ENCODE data around the gene LRRC8E.

The LRRC8E gene

DNA sequence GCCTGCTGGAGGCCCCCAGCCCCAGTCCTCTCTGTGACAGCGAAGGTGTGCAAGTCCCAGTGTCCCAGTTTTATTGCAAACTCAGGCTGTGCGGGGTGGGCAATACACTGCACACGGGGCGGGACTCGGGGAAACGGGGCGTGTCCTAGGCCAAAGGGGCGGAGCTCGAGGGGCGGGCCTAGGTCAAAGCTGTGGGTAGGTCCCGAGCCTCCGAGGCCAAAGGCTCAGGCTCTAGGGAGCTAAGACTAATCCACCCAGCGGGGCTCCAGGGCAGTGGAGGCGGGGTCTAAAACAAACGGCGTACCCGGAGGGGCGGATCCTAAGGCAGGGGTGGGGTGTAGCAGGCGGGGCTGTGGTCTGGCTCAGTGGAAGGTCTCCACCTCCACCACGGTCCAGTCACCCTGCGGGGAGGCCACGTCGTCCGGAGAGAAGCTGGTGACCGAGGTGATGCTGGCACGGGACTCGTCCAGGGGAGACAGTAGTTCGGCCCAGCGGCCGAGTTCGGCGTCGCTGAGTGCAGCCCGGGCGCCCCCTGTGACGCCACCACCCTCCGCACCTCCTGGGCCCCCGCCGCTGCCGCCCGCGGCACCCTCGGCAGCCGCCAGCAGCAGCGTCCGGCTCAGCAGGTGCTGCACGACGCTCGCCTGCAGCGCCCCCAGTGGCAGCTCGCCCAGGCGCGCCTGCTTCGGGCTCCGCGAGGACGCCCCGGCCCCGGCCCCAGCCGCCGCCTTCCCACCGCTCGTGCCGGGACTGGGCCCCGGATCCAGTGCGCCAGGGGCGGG is 19.4 kb upstream of the LRRC8E start:
- DNase-seq, result peak; percentile 73

DNA sequence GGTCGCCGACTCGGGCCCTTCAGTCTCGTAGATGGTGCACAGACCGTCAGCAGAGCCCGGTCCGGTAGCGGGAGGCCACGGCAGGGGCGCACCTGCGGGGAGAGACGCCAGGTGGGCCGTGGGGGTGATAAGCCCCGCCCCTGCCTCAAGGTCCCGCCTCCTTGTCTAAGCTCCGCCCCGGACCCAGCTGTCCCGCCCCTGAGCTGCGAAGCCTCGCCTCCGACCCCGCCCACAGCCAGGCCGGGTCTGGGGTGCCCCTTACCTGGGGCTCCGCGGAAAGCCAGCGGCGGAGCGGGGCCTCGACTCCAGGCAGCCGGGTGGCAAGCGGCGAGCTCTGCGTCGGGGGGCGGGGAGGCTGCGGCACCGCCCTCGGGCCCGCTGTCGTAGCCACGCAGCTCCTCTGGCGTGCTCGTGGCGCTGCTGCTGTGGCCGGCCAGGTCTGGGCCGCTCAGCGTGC is 18.8 kb upstream of the LRRC8E start:
- DNase-seq, result peak; percentile 78

DNA sequence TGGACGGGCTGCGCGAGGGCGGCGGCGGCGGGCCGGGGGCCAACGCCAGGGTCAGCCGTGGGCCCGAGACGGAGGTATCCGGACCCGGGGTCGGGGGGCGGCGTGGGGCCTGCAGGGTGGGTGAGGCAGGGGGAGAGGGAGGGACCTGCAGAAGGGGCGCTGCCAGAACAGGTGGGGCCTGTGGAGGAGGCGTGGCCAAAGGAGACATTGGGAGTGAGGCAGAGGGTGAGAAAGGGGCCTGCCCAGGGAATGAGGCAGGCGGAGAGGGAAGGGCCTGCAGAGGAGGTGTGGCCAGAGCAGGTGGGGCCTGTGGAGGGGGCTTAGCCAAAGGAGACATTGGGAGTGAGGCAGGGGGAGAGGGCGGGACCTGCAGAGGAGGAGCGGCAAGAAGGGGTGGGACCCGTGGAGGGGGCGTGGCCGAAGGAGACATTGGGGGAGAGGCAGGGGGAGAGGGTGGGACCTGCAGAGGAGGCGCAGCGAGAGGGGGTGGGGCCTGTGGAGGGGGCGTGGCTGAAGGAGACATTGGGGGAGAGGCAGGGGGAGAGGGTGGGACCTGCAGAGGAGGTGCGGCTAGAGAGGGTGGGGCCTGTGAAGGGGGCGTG is 18.3 kb upstream of the LRRC8E start:
- peak; percentile 36 for DNase-seq

DNA sequence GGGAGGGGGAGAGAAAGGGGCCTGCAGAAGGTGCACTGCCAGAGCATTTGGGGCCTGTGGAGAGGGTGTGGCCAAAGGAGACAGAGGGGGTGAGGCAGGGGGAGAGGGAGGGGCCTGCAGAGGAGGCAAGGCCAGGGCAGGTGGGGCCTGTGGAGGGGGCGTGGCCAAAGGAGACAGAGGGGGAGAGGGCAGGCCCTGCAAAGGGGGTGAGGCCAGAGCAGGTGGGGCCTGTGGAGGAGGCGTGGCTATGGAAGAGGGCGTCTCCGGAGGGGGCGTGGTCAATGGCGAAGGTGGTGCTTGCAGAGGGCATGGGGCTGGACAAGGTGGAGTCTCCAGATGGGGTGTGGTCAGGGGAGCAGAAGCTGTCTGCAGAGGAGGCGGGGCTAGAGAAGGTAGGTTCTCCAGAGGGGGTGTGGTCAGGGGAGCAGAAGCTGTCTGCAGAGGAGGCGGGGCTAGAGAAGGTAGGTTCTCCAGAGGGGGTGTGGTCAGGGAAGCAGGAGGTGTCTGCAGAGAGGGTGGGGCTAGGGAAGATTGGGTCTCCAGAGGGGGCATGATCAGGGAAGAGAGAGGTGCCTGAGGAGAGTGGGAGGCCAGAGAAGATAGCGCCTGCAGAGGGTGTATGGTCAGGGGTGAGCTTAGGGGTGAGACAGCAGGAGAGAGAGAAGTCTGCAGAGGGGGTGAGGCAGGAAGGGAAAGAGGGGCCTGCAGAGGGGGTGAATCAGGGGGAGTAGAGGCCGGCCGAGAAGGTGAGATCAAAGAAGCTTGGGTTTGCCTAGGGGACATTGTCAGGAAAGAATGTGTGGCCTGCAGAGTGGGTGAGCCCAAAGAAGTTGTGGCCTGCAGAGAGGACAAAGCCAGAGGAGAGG is 17.5 kb upstream of the LRRC8E start:
- no peak for DNase-seq

DNA sequence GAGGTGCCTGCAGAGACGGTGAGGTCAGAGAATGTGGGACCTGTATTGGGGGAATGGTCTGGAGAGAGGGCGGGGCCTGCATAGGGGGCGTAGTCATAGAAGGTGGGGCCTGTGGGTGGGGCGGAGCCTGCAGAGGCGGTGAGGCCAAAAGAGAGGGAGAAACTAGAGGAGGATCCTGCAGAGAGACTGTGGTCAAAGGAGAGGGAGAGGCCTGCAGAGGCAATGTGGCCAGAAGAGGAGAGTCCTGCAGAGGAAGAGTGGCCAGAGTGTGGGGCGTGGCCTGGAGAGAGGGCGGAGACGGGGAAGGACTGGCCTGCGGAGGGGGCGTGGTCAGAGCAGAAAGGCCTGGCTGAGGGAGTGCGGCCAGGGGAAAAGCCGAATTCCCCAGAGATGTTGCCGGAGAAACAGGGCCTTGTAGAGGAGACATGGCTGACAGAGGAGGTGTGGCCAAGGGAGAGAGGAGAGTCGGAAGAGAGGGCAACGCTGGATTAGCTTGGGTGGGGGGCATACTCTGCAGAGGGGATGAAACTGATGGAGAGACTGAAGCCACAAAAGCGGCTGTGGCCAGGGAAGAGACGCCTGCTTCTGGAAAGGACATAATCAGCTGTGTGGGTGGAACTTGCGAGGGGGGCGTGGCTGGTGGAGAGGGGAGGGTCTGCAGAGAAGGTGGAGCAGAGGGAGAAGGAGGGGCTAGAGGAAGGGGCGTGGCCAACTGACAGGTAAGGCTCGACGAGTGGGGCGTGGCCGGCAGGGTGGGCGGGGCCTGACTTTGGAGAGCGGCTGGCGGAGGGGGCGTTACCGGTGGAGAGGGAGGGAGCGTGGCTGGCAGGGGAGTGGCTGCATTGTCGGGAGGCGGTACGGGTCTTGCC is 16.6 kb upstream of the LRRC8E start:
- peak; percentile 65 for DNase-seq

DNA sequence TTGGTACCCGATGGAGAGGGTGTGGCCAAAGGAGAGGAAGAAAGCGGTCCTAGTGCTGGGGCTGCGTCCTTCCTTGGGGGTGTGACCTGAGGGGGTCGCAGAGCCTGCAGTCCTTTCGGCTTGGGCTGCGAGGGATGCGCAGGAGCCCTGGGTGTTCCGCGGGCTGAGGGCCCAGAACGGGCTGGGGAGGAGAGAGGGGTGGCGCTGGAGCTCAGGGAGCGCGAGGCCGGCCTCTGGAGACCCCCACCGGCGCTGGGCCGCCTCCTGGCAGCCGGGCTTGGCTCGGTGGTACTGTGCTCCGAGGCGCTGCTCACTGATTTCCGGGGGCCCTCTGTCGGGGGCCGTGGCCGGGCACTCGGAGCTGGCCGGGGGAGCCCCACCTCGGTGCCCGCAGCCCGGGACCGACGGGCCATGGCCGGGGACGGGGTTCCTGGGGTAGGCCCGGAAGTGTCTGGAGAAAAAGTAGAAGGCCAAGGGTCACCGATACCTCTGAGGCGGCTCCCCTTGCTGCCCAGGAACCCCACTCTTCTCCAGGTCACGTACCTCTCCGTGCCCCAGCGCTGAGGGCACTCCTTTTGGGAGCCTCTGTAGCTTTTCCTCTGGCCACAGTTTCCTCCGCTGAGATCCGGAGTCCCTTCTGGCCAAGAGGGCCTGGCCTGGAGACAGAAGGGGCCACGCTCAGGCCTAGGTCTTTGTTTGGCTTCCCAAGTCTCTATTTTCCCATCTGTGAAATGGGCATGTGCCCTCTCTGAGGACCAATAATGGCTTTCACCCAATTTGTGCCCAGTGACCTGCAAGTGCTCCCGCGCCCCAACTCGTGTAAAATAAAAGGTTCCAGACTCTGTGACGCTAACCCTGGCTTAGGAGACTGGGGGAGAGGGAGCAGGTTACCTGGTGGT is 15.8 kb upstream of the LRRC8E start:
- DNase-seq, result no peak

DNA sequence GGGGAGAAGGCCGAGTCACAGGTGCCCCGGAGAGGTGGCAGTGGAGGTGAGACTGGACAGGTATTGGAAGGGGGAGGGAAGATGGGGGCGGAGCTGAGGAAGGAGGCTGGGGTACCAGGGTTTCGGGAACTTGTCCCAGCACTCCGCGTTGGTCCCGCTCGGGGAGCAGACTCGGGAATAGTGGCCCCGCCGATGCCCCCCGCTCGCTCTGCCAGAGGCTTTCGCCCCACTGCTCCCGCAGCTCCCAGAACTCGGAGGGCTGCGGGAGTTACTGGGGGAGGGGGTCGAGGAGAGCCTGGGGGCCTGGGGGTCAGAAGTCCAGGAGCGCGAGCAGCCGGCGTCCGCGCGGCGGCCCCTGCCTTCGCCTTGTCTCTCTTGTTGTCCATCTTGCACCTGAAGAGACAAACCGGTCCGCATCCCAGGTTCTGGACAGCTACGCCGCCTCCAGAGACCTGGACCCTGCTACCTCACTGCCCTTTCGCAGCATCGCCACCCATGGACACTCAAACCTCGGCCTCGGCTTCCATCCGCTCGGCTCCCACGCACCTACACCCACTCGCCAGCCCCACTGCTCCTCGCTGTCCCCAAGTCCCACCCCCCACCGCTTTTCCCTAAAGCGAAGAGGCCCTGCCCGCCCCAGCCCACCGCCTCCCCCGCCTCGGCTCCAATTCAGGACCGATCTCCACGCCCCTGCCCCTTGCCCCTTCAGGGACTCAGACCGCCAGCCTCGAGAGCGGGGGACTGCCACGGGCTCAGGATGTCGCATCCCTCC is 14.8 kb upstream of the LRRC8E start:
- no peak for DNase-seq

DNA sequence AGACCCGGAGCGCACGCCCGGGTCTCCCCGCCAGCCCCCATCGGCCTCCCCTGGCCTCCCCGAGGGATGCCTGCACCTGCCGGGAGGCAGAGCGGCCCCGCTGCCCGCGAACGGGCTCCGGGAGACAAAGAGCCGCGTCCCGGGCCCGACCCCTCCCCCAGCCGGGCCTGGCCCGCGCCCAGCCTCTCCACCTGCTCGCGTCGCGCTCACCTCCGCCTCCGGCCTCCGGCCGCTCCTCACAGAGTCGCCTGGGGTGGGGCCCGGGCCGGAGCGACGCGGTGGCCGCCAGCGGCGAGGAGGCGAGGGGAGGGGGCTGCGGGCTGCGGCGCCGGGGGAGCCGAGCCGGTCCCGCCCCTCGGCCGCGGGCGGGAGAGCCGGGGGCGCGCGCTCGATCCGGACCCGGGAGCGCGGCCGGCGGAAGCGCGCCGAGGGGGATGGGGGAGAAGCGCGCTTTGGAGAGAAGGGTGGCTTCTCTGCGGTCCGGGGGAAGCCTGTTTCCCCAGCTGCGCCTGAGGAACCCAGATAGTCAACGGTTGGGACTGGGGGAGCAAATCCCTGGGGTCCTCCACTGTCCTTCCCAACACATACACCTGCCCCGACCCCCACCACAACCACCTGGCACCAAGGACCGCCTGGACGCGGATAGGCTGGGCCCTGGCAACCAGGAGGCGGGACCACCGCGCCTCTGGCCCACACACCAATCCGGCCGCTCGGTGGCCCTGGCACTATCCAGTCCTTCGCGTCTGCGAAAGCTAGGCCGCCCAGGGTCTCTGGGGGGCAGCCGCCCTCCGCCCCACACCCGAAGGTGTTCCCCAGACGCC is 14.0 kb upstream of the LRRC8E start, which contains the start of gene PRR36:
PRR36 (minus strand) TSS at position 315 of the 821 bp plus-strand sequence. CDS start 701 bp downstream, outside the sequence.
- DNase-seq, result no peak

DNA sequence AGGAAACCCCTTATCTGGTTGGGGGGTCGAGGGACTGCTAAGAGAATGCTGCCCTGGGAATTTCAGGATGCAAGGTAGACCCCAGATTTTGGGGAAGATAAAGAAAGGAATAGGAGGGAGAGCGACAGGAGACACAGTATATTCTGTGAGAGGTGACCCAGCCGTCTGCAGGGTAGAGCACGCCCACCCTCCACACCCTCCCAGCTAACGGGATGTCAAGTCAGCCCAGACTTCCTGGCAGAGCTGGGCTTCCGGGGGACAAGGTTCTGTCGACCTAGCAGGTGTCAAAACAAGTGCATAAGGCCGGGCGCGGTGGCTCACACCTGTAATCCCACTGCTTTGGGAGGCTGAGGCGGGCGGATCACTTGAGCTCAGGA is 13.4 kb upstream of the LRRC8E start:
- no peak for DNase-seq

DNA sequence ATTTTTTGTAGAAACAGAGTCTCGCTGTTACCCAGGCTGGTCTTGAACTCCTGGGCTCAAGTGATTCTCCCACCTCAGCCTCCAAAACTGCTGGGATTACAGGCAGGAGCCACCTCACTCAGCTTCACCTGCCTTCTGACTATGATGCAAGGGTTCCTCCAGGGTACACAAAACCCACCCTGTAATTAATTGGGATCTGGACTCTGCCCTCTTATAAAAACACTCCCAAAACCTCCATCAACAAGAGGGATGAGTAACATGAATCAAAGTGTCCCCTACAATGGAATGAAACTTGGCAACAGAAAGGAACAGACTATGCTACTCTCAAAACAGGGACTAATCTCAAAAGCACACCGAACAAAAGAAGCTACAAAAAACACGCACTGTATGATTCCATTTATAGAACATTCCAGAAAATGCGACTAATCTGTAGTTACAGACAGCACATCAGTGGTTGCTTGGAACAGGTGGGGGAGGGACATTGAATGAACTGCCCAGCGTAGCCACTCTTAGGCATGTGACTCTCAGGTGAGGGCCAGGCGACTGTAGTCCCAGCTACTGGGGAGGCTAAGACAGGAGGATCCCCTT is 11.0 kb upstream of the LRRC8E start:
- no peak for DNase-seq

DNA sequence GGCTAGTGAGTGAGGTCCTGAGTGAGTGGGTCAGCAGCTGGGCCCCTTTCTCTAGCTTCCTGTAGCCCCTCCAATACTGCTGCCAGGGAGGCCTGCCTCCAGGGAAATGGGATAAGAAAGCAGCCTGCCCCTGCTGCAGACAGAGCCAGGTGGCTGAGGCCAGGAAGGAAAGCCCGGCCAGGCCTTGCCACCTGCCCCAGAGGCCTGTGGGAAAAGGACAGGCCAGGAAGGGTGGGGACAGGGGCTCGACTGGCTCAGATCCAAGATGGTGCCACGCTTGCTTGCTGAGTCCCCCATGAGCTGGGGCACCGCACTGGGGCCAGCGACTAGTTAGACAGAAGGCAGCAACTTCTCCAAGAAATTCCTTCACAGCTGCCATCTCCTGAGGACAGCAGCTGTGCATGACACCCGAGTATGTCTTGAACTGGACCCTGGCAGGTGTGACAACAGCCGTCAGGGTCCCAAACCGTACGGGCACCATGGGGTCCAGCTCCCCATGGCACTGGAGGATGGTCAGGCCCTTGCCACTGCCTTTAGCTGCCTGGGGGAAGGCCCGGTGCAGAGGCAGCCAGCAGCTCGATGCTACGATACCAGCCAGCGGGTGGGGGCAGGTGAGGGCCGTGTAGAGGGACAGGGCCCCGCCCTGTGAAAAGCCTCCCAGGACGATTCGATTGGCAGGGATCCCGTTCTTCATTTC is 9.1 kb upstream of the LRRC8E start:
- no peak for DNase-seq

DNA sequence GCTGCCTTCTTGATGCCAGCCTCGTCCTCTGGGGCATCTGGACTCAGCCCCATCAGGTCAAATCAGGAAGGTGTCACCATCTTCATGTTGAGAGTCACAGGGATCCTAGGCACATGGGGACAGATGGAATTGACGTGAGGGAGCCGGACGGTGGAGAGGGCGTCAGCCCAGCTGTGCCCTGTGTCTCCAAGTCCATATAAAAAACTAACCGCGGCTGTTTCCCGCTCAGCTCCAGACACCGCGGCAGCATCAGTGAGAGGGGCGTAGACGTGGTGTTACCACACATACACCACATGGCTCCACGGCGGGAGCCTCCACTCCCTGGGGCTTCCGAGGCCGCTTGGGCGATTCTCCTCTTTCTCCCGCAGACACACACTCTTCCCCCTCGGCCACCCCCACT is 8.5 kb upstream of the LRRC8E start:
- DNase-seq, result no peak

DNA sequence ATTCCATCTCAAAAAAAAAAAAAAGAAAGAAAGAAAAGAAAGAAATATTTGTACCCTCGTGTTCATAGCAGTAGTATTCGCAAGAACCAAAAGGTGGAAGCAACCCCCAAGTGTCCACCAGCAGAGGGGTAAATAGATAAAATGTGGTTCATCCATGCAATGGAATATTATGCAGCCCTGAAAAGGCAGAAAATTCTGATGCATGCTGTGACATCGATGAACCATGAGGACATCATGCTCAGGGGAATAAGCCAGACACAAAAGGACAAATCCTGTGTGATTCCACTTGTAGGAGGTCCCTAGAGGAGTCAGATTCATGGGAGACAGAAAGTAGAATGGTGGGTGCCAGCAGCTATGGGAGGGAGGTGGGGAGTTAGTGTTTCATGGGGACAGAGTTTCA is 6.4 kb upstream of the LRRC8E start:
- no peak for DNase-seq

DNA sequence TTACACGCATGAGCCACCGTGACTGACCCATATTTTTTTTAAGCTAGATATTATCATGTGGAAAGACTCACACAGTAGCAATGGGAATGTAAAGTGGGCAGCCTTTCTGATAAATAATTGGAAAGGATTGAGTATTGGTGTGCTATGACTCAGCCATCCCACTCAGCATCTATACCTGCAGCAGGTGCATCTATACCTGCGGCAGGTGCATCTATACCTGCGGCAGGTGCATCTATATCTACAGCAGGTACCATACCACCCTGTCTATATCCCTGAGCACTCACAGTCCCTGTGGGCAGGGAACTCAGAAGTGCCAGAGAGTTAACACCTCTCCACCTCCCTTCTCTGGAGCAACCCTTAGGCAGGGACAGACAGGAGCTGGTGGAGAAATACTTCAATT is 5.2 kb upstream of the LRRC8E start:
- DNase-seq, result no peak

DNA sequence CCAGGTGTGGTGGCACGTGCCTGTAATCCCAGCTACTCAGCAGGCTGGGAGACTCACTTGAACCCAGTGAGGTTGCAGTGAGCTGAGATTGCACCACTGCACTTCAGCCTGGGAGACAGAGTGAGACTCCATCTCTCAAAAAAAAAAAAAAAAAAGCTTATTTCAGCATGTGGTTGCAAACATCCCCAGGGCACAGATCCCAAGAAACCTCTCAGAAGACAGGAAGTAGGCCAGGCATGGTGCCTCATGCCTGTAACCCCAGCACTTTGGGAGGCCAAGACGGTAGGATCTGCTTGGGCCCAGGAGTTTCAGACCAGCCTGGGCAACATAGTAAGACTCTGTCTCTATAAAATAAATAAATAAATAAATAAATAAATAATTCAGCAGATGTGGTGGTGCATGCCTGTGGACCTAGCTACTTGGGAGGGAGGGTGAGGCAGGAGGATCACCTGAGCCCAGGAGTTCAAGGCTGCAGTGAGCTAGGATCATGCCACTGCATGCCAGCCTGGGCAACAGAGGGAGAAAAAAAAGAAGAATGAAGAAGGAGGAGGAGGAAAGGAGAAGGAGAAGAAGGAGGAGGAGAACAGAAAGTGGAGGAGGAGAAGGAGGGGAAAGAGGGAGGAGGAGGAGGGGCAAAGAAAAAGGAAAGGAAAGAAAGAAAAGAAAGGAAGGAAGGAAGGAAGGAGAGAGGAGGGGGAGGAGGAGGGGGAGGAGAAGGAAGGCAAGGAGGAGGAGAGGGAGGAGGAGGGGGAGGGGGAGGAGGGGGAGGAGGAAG is 4.3 kb upstream of the LRRC8E start:
- no peak for DNase-seq

DNA sequence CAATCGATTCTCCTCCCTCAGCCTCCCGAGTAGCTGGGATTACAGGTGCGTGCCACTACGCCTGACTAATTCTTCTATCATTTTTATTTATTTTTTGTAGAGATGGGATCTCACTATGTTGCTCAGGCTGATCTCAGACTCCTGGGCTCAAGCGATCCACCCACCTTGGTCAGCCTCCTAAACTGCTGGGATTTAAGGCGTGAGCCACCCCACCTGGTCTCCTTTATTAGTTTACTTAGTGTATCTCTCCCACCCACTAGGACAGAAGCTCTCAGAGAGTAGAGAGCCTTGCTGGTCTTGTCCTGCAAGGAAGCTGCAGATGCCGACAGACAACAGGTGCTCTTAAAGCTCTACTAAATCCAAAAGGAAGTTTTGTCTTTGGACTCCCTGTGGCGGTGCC is 2.5 kb upstream of the LRRC8E start:
- no peak for DNase-seq

DNA sequence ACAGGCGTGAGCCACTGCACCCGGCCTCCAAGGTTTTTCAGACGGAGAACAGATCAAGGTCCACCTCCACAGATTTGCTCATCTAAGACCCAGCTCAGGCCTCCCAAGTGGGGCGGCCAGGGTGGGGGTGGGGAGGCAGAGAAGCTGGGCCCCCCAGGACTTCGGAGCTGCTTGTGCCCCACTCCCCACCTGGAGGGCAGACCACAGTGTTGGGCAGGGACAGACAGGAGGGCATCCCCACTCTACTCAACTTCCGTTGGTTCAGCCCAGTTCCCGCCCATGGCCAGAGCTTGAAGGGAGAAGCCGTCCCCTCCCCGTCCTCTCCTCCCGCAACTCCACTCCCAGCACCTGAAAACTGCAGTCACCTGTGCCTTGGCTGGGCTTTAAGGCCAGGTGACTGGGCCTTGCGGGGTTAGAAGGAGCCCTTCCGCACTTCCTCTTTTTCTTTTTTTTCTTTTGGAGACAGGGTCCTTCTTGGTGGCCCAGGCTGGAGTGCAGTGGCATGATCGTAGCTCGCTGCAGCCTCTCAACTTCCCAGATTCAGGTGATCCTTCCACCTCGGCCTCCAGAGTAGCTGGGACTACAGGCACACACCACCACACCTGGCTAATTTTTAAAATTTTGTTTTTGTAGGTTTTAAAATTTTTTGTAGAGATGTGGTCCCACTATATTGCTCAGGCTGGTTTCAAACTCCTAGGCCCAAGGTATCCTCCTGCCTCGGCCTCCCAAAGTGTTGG is 734 bp upstream of the LRRC8E start:
- no peak for DNase-seq
